Stimulated activated CD8-positive, alpha-beta memory T cell treated with anti-CD3 and anti-CD28 coated beads, Interleukin-7, amount 100 ng/mL, for 24 hours (primary cell): ENCODE data around the gene ZNF668.
"Not testable (repeated sequence)": the region's sequence is repeated elsewhere in the genome, so short reads cannot be mapped to it uniquely, and the experiment has no call there.

ENCODE experiments used
- DNase-seq: peaks from one replicate; pipeline ENCODE4 v3.0.0-alpha.2; 2020; ENCODE audit warnings: low read depth

The ZNF668 gene

DNA sequence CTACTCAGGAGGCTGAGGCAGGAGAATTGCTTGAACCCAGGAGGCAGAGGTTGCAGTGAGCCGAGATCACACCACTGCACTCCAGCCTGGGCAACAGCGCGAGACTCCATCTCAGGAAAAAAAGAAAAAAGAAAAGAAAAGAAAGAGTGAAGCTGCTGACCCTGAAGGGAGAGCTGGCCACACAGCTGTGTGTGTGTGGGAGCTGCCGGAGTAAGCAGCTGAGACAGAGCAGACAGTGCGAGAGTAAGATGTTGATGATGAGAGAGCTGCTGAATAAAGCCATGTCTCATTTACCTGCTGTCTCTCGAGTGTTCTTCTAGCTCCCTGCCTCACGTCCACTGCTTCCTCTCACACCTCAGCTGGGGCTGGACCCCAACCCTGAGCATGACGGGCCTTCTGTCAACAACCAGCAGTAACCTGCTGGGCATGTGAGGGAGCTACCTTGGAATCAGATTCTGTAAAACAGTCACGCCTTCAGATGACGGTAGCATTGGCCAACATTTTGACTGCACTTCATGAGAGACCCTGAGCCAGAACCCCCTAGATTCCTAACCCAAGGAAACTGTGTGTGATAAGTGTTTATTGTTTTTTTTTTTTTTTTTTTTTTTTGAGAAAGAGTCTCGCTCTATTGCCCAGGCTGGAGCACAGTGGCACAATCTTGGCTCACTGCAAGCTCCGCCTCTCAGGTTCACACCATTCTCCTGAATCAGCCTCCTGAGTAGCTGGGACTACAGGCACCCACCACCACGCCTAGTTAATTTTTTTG, 27.0 kb upstream of the ZNF668 start:
- not testable (repeated sequence) for DNase-seq

- no peak for DNase-seq
These were observed 26.0 kb upstream of the ZNF668 start for GRCh38 chr16:31099860-31100638.

GRCh38 chr16:31094424-31095120, 20.5 kb upstream of the ZNF668 start, which contains the start of gene VKORC1:
VKORC1 (minus strand) TSS chr16:31094797; CDS start chr16:31094729, 68 bp downstream.
- peak; percentile 71 for DNase-seq

- DNase-seq = no peak
These were observed 20.0 kb upstream of the ZNF668 start for GRCh38 chr16:31094088-31094423.

DNA sequence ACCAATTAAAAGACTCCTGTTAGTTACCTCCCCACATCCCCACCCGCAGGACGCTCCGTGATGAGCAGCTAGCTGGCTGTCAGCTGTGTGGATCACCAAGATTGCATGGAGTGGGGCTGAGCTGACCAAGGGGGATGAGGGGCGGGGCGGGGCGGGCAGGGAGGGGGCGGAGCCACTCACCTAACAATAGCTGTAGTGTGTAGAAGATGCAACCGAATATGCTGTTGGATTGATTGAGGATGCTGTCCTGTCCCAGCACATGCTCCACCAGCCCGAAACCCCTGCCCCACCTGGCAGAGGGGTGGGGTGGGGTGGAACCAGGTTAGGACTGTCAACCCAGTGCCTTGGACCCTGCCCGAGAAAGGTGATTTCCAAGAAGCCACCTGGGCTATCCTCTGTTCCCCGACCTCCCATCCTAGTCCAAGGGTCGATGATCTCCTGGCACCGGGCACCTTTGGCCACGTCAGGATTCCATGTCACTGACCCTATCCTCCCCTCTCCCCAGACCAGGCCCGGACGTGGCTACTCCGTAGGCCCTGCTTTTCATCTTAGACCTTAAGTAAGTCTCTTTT, 19.2 kb upstream of the ZNF668 start:
- DNase-seq = no peak

DNA sequence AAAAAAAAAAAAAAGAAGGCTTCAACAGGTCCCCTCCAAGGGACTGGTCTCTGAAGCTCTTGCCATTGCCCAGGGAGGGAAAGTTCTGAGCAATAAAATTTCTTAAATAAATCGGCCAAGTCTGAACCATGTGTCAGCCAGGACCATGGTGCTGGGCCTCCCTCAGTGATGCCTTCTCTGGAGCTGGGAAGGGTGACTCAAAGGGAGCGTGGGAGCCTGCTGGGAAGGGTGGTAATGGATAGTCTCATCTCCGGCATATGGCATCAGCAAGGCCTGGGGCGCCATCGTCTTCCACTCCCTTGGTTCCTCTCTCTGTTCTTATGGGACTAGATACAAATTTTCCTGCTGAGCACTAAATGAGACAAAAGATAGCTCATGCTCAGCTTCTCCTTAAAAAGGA, 18.3 kb upstream of the ZNF668 start:
- no peak for DNase-seq

DNA sequence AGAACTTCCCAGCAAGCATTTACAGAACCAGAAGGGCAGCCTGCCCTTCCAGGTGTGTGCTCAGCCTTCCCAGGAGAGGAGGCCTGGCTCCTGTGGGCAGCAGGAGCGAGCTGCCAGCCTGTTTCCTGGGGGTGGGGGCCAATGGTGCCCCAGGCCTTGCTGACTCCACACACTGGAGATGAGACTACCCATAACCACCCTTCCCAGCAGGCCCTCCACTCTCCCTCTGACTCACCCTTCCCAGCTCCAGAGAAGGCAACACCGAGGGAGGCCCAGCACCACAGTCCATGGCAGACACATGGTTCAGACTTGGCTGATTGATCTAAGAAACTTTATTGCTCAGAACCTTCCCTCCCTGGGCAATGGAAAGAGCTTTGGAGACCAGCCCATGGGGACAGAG, 16.5 kb upstream of the ZNF668 start:
- no peak for DNase-seq

GRCh38 chr16:31089199-31089598, 15.2 kb upstream of the ZNF668 start:
- DNase-seq = no peak

DNA sequence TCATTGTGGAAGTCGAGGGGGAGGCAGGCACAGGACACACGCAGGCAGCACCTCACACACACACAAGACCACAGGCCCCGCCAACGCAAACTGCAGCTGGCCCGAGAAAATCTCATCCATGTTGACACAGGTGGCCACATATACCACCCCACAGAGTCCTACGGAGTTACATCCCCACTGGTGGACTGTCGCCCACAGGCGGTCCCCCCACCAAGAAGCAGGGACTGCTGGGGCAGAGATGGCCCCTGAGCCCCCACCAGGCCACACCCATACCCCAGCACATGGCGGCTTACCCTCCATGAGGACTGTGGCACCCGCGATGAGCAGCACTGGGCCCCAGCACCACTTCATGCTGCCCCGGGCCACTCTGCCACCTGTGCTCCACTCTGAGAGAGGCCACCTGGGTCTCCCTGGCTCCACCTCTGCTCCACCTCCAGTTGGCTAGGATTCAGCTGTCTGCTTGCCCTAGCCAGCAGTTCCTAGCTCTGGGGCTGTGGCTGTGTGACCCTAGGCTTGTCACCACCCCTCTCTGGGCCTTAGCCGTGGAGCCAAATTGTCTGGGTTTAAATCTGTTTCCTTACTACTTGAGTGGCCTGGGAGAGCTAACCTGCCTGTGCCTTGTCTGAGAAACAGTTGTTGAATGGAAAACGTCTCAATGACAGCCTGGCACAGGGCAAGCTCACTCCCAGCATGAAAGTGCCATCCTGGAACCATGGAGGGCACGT, 14.6 kb upstream of the ZNF668 start, which contains the start of gene PRSS53:
TSS of gene PRSS53 (minus strand) at position 485 of the 725 bp plus-strand sequence. CDS start at position 351, 134 bp downstream.
- DNase-seq = no peak

GRCh38 chr16:31087971-31088370, 13.9 kb upstream of the ZNF668 start:
- no peak for DNase-seq

GRCh38 chr16:31087481-31087880, 13.4 kb upstream of the ZNF668 start:
- DNase-seq = no peak

- DNase-seq = no peak
These were observed 12.5 kb upstream of the ZNF668 start for GRCh38 chr16:31086629-31086906.

GRCh38 chr16:31085873-31086628, 12.0 kb upstream of the ZNF668 start:
- no peak for DNase-seq

GRCh38 chr16:31085411-31085810, 11.4 kb upstream of the ZNF668 start:
- no peak for DNase-seq

GRCh38 chr16:31084584-31085302, 10.7 kb upstream of the ZNF668 start:
- no peak for DNase-seq

DNA sequence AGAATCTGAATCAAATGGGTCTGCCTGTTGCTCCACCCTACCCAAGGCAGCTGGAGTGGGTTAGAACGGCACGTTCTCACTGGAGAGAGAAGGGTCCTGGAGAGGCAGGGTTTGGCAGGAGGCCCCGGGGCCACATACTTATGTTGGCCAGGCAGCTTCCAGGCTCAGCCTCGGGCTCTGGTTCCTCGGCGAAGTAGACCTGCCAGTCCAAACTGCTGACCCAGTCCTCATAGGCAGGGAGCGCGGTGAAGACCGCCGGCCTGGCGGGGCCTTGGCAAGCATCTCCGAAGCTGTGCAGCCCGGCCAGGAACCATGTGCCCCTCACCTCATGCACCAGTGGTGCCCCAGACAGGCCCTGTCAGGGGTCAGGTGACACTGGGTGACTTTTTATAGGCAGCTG, 9.9 kb upstream of the ZNF668 start:
- DNase-seq = no peak

DNA sequence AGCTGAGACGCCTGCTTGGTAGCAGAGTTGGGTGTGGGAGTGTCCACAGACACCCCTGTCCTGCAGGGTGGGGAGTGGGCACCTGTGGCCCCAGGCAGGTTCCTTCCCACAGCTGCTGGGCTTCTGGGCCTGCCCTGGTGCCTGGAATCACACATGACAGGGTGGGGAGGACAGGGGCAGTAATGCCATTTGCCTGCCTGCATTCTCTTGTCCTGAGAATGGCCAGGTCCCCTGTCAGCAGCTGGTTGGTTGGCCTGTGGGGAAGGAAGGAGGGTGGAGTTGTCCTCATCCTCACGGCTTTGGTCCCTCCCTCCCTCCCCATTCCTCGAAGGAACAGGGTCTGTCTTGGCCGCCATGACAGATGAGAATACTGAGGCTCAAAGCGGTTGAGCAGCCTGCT, 9.5 kb upstream of the ZNF668 start:
- DNase-seq = no peak

- no peak for DNase-seq
These were observed 9.0 kb upstream of the ZNF668 start for GRCh38 chr16:31083081-31083480.

- no peak for DNase-seq
These were observed 8.5 kb upstream of the ZNF668 start for GRCh38 chr16:31082368-31083045.
